ENCODE measurements around the gene DNAJB6. TPM values are rescaled to one million over a fixed set of nuclear protein-coding genes. Genes with fewer than 3 reads are reported as not detected.
A peak's percentile ranks its signal among the peaks of the same experiment; 100 is the strongest.

Gene DNAJB6
- total RNA-seq, 2 donors from 2014 or later: 126 to 174 TPM

DNA sequence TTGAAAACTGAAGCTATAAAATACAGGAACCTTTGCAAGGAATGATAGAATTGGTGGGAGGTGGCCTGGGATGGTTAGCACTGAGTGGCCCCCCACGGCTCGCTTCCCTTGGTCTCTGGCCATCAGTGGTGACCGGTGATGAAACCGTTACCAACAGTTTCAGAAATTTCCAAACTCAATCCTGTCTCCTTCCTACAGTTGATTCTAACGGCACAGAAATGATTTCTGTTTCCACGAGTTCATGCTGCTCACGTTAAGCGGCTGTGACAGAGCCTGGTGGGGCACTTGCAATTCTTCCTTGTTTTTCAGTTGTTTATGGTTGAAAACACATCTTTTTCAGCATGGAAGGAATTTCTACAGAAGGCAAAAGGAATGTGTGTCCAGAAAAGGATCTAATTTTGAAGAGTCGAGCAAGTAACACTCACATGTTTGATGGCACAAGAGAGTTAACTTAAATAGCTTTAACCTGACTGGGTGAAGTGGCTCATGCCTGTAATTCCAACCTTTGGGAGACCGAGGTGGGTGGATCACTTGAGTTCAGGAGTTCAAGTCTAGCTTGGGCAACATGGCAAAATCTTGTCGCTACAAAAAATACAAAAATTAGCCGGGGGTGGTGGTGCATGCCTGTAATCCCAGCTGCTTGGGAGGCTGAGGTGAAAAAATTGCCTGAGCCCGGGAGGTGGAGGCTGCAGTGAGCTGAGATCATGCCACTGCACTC is 100.1 kb downstream of the DNAJB6 start:
- H3K4me1 ChIP-seq (ENCODE audit: control insufficient read depth, insufficient read depth, low read length): no peaks in the 10 kb centered on the region
- H3K36me3 ChIP-seq (ENCODE audit: control insufficient read depth, insufficient read depth, low read length): no peaks in the 10 kb centered on the region
- H3K27ac ChIP-seq (ENCODE audit: low read depth, low read length): no peak overlapping the region
- no peak overlapping the region for H3K4me3 ChIP-seq (ENCODE audit: low read length)
- H3K27ac Mint-ChIP-seq: no peak overlapping the region
- H3K27me3 Mint-ChIP-seq (ENCODE audit: insufficient read depth): peaks cover 2% of the 10 kb centered on the region
- no peak overlapping the region for H3K9ac ChIP-seq (ENCODE audit: extremely low read depth, low read length, poor library complexity, severe bottlenecking)
- H3K9me3 ChIP-seq (ENCODE audit: control insufficient read depth, low read length): peaks cover 13% of the 10 kb centered on the region
- no peak overlapping the region for H3K4me3 Mint-ChIP-seq
- DNase-seq: peak; percentile 38
- H3K4me1 Mint-ChIP-seq: peaks cover 5% of the 10 kb centered on the region
- no peaks in the 10 kb centered on the region for H3K36me3 Mint-ChIP-seq (ENCODE audit: low read depth)
- WGBS, 2 experiments (ENCODE audit: insufficient coverage in 1 of 2, insufficient read length in 1 of 2): 74 to 88% methylated on average over 10 to 13 of the region's 13 CpGs
- H3K27me3 ChIP-seq (ENCODE audit: control insufficient read depth, insufficient read depth, low read length, poor library complexity, severe bottlenecking): no peaks in the 10 kb centered on the region
- H3K9me3 Mint-ChIP-seq: peaks cover 23% of the 10 kb centered on the region
- TF ChIP-seq CTCF (conservative IDR thresholded peaks at IDR 0.05): no peak

GRCh38 chr7:157437519-157438061 is 100.8 kb downstream of the DNAJB6 start:
- no peak for TF ChIP-seq CTCF (conservative IDR thresholded peaks at IDR 0.05)
- Histone ChIP-seq H3K27me3 (ENCODE audit: control insufficient read depth, insufficient read depth, low read length, poor library complexity, severe bottlenecking) (no peaks in the 10 kb centered on the region), H3K4me3 (ENCODE audit: low read length) (no peak overlapping the region), H3K4me1 (ENCODE audit: control insufficient read depth, insufficient read depth, low read length) (no peaks in the 10 kb centered on the region), H3K36me3 (ENCODE audit: control insufficient read depth, insufficient read depth, low read length) (no peaks in the 10 kb centered on the region), H3K27ac (ENCODE audit: low read depth, low read length) (no peak overlapping the region), H3K9me3 (ENCODE audit: control insufficient read depth, low read length) (peaks cover 13% of the 10 kb centered on the region), H3K9ac (ENCODE audit: extremely low read depth, low read length, poor library complexity, severe bottlenecking) (no peak overlapping the region)
- H3K27ac Mint-ChIP-seq: no peak overlapping the region
- H3K9me3 Mint-ChIP-seq: peaks cover 27% of the 10 kb centered on the region
- peaks cover 2% of the 10 kb centered on the region for H3K27me3 Mint-ChIP-seq (ENCODE audit: insufficient read depth)
- WGBS, 2 experiments (ENCODE audit: insufficient coverage in 1 of 2, insufficient read length in 1 of 2): 66 to 73% methylated on average over 2 to 9 of the region's 9 CpGs
- H3K4me1 Mint-ChIP-seq: no peaks in the 10 kb centered on the region
- no peaks in the 10 kb centered on the region for H3K36me3 Mint-ChIP-seq (ENCODE audit: low read depth)
- no peak overlapping the region for H3K4me3 Mint-ChIP-seq
- DNase-seq: peak; percentile 33

GRCh38 chr7:157438121-157439025 is 101.6 kb downstream of the DNAJB6 start:
- Histone ChIP-seq H3K9me3 (ENCODE audit: control insufficient read depth, low read length) (peaks cover 13% of the 10 kb centered on the region), H3K9ac (ENCODE audit: extremely low read depth, low read length, poor library complexity, severe bottlenecking) (no peak overlapping the region), H3K4me3 (ENCODE audit: low read length) (no peak overlapping the region), H3K4me1 (ENCODE audit: control insufficient read depth, insufficient read depth, low read length) (no peaks in the 10 kb centered on the region), H3K27ac (ENCODE audit: low read depth, low read length) (no peak overlapping the region), H3K36me3 (ENCODE audit: control insufficient read depth, insufficient read depth, low read length) (no peaks in the 10 kb centered on the region), H3K27me3 (ENCODE audit: control insufficient read depth, insufficient read depth, low read length, poor library complexity, severe bottlenecking) (no peaks in the 10 kb centered on the region)
- Mint-ChIP-seq H3K27ac (no peak overlapping the region), H3K4me3 (no peak overlapping the region), H3K27me3 (ENCODE audit: insufficient read depth) (peaks cover 2% of the 10 kb centered on the region), H3K36me3 (ENCODE audit: low read depth) (no peaks in the 10 kb centered on the region), H3K4me1 (no peaks in the 10 kb centered on the region), H3K9me3 (peaks cover 33% of the 10 kb centered on the region)
- 81 to 87% methylated on average over 11 to 18 of the region's 18 CpGs for WGBS, 2 experiments (ENCODE audit: insufficient coverage in 1 of 2, insufficient read length in 1 of 2)
- peak; percentile 39 for DNase-seq
- no peak for TF ChIP-seq CTCF (conservative IDR thresholded peaks at IDR 0.05)
